Measurements from ENCODE around the gene ZFYVE28.

- TF ChIP-seq CTCF (conservative IDR thresholded peaks at IDR 0.05) (no peak), EZH2 (IDR thresholded peaks at IDR 0.05; ENCODE audit: low read depth) (no peak)
These were observed 6.1 kb upstream of the ZFYVE28 start for GRCh38 chr4:2424581-2424980.
